Measurements from ENCODE around the gene NHSL1.

Gene NHSL1

DNA sequence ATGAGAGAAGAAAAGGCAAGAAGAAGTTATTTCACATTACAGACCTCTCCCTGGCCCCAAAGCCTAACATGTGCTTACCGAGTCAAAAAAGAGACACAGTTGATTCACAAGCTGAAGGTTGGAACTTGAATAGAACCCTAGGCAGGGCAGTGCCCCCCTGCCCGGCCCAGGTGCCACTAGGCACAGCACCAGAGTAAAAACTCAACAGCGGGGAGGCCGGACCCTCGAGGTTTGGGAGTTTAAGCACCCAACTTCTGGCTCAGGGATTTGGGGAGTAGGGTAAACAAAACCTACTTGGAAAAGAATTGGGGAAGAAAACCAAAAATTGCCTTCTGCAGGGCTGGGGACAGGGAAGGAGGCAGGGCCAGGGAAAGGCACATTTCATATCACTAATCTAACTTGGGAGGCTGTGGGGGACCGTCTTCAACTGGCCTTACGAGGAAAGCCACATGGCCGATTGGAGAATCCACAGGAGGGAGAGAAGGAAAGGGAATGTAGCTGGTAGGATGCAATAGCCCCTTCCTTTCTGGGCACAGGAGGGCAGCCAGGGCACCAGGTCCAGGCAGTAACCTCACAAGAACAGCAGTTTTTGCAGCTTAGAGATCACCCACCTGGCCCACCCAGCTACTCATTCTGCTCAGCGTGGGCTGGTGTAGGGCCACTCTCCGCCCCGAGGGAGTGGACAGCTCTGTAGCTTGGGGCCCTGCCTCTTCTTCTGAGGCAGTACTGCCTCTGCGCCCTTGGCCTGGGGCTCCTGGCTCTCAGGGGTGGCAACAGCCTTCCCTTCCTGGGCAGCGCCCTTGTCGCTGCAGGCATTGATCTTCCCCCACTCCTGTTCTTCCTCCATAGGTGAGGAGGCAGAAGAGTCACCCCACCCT, 97.1 kb downstream of the NHSL1 start:
- Histone ChIP-seq H3K4me3 (ENCODE audit: low read depth in 1 of 2, low read length in 2 of 2) (no peak overlapping the region), H3K9ac (ENCODE audit: low read depth, low read length) (no peak overlapping the region), H3K4me1 (ENCODE audit: insufficient read depth, low read length) (peaks cover 16% of the 10 kb centered on the region), H3K27ac (ENCODE audit: low read length) (no peak overlapping the region), H3K4me2 (ENCODE audit: insufficient read depth, low read length) (no peak overlapping the region), H2AFZ (ENCODE audit: low read depth, low read length) (no peak overlapping the region), H3K36me3 (ENCODE audit: insufficient read depth, low read length) (no peaks in the 10 kb centered on the region), H4K20me1 (ENCODE audit: insufficient read depth, low read length) (no peaks in the 10 kb centered on the region), H3K27me3 (ENCODE audit: insufficient read depth, low read length, poor library complexity) (peaks cover 20% of the 10 kb centered on the region), H3K79me2 (ENCODE audit: insufficient read depth, low read length) (no peaks in the 10 kb centered on the region), H3K9me3 (ENCODE audit: insufficient read depth, low read length, severe bottlenecking) (no peaks in the 10 kb centered on the region)
- no peak for DNase-seq
- ATAC-seq (ENCODE audit: insufficient read depth, low read depth) = no peak
- no peak for TF ChIP-seq EZH2 (IDR thresholded peaks at IDR 0.05; ENCODE audit: borderline replicate concordance, low read depth, low read length, severe bottlenecking)
- TF ChIP-seq, protein P1, sequence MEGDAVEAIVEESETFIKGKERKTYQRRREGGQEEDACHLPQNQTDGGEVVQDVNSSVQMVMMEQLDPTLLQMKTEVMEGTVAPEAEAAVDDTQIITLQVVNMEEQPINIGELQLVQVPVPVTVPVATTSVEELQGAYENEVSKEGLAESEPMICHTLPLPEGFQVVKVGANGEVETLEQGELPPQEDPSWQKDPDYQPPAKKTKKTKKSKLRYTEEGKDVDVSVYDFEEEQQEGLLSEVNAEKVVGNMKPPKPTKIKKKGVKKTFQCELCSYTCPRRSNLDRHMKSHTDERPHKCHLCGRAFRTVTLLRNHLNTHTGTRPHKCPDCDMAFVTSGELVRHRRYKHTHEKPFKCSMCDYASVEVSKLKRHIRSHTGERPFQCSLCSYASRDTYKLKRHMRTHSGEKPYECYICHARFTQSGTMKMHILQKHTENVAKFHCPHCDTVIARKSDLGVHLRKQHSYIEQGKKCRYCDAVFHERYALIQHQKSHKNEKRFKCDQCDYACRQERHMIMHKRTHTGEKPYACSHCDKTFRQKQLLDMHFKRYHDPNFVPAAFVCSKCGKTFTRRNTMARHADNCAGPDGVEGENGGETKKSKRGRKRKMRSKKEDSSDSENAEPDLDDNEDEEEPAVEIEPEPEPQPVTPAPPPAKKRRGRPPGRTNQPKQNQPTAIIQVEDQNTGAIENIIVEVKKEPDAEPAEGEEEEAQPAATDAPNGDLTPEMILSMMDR (IDR thresholded peaks at IDR 0.05; ENCODE audit: borderline replicate concordance, extremely low read depth, low read length, poor library complexity, severe bottlenecking) = no peak

DNA sequence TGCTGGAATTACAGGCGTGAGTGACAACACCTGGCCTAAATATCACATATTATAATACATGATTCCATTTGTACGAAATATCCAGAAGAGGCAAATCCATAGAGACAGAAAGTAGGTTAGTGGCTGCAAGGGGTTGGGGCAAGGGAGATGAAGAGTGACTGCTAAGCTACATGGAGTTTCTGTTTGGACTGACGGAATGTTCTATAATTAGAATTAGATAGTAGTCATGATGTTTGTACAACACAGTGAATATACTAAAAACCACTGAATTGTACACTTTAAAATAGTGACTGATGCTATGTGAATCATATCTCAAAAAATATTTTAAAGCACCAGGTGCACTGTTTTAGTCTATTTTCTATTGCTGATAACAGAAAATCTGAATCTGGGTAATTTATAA, 99.0 kb downstream of the NHSL1 start:
- DNase-seq = no peak
- Histone ChIP-seq H3K4me1 (ENCODE audit: insufficient read depth, low read length) (peaks cover 16% of the 10 kb centered on the region), H3K27ac (ENCODE audit: low read length) (no peak overlapping the region), H3K27me3 (ENCODE audit: insufficient read depth, low read length, poor library complexity) (peaks cover 20% of the 10 kb centered on the region), H3K79me2 (ENCODE audit: insufficient read depth, low read length) (no peaks in the 10 kb centered on the region), H2AFZ (ENCODE audit: low read depth, low read length) (no peak overlapping the region), H4K20me1 (ENCODE audit: insufficient read depth, low read length) (no peaks in the 10 kb centered on the region), H3K4me2 (ENCODE audit: insufficient read depth, low read length) (no peak overlapping the region), H3K4me3 (ENCODE audit: low read depth in 1 of 2, low read length in 2 of 2) (no peak overlapping the region), H3K9ac (ENCODE audit: low read depth, low read length) (no peak overlapping the region), H3K9me3 (ENCODE audit: insufficient read depth, low read length, severe bottlenecking) (no peaks in the 10 kb centered on the region), H3K36me3 (ENCODE audit: insufficient read depth, low read length) (no peaks in the 10 kb centered on the region)
- no peak for ATAC-seq (ENCODE audit: insufficient read depth, low read depth)
- TF ChIP-seq EZH2 (IDR thresholded peaks at IDR 0.05; ENCODE audit: borderline replicate concordance, low read depth, low read length, severe bottlenecking) = no peak
- TF ChIP-seq, protein P1 (IDR thresholded peaks at IDR 0.05; ENCODE audit: borderline replicate concordance, extremely low read depth, low read length, poor library complexity, severe bottlenecking) = no peak

DNA sequence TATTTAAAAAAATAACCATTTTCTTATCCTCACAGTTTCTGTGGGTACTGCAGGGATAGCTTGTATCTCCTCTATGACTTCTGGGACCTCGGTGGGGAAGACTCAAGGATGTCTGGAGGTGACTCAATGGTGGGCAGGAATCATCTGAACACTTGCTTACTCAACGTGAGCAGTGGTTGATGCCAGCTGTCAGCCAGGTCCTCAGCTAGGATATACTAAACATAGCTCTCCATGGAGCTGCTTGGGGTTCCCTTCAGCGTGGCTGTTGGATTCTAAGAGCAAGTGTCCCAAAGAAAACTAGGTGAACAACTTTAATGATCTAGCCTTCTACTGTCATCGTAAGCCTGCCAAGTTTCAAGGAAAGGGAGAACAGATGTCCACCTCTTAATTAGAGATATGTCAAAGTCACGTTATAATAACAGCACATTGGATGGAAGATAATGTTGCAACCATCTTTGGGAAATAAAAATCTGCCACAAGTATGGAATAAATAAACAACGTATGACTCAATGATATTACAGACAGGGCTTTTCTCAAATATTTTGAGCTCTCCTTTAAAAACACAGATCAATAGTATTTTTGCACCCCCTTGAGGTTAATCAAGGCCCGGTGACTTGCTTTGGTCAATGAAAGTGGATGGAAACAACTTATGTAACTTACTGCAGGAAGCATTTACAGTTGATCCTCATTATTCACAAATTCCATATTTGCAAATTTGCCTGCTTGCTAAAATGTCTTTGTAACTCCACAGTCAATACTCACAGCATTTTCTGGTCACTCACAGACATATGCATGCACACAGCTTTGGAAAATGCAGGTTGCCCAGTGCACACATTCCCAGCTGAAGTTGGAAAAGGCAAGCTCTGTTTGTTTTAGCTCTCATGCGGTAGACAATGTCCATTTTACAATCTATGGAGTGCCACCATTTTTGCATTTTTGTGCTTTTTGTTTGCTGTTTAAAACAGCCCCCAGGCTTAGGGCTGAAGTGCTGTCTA, 101.9 kb downstream of the NHSL1 start:
- Histone ChIP-seq H2AFZ (ENCODE audit: low read depth, low read length) (no peak overlapping the region), H3K79me2 (ENCODE audit: insufficient read depth, low read length) (no peaks in the 10 kb centered on the region)

More for the DNA sequence above, 101.9 kb downstream of the NHSL1 start:
- H3K36me3 ChIP-seq (ENCODE audit: insufficient read depth, low read length) = no peaks in the 10 kb centered on the region
- no peak overlapping the region for H3K4me2 ChIP-seq (ENCODE audit: insufficient read depth, low read length)
- no peaks in the 10 kb centered on the region for H3K9me3 ChIP-seq (ENCODE audit: insufficient read depth, low read length, severe bottlenecking)
- no peak overlapping the region for H3K27ac ChIP-seq (ENCODE audit: low read length)
- no peak overlapping the region for H3K4me3 ChIP-seq (ENCODE audit: low read depth in 1 of 2, low read length in 2 of 2)
- ATAC-seq (ENCODE audit: insufficient read depth, low read depth) (no peak), DNase-seq (no peak)
- H4K20me1 ChIP-seq (ENCODE audit: insufficient read depth, low read length) = no peaks in the 10 kb centered on the region
- TF ChIP-seq EZH2 (IDR thresholded peaks at IDR 0.05; ENCODE audit: borderline replicate concordance, low read depth, low read length, severe bottlenecking) = no peak
- TF ChIP-seq, protein P1 (IDR thresholded peaks at IDR 0.05; ENCODE audit: borderline replicate concordance, extremely low read depth, low read length, poor library complexity, severe bottlenecking) = no peak
- peaks cover 7% of the 10 kb centered on the region for H3K27me3 ChIP-seq (ENCODE audit: insufficient read depth, low read length, poor library complexity)
- no peaks in the 10 kb centered on the region for H3K4me1 ChIP-seq (ENCODE audit: insufficient read depth, low read length)
- H3K9ac ChIP-seq (ENCODE audit: low read depth, low read length) = no peak overlapping the region
